Measurements from ENCODE around the gene PFAS.

PFAS gene

DNA sequence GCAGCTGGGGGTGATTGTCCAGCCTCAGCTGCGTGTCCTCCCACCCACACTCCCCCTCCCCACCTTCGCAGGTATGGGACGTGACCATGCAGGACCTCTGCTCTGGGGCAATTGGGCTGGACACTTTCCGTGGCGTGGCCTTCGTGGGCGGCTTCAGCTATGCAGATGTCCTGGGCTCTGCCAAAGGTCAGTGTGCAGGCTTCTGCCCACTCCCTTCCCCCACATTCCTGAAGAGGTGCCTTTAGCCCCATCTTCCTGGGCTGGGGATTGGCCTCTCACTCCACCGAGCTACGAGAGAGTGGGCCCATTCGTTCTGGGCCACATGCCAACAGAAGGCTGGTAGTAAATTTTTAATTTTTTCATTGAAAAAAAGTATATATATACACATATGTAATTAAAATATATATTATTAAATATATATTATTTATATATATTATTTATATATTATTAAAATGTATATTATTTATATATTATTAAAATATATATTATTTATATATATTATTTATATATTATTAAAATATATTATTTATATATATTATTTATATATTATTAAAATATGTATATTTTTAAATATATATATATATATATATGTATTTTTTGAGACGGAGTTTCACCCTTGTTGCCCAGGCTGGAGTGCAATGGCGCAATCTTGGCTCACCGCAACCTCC is 18.5 kb downstream of the PFAS start:
- no peak for FAIRE-seq
- no peak for TF ChIP-seq POLR2A (IDR thresholded peaks at IDR 0.05; ENCODE audit: low read depth, low read length)
- DNase-seq (ENCODE audit: insufficient read length, low spot score) = no peak

DNA sequence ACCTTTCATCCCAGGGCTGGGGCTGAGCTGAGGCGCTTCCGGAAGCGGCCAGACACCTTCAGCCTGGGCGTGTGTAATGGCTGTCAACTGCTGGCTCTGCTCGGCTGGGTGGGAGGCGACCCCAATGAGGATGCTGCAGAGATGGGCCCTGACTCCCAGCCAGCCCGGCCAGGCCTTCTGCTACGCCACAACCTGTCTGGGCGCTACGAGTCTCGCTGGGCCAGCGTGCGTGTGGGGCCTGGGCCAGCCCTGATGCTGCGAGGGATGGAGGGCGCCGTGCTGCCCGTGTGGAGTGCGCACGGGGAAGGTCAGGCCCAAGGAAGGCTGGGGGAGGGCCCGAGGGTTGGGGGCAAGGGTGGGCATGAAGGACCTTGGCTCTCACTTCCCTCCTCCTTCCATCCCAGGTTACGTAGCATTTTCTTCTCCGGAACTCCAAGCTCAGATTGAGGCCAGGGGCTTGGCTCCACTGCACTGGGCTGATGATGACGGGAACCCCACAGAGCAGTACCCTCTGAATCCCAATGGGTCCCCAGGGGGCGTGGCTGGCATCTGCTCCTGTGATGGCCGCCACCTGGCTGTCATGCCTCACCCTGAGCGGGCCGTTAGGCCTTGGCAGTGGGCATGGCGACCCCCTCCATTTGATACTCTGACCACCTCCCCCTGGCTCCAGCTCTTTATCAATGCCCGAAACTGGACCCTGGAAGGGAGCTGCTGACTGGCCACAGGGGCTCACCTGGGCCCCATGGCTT is 19.6 kb downstream of the PFAS start:
- TF ChIP-seq POLR2A (IDR thresholded peaks at IDR 0.05; ENCODE audit: low read depth, low read length) = no peak
- FAIRE-seq (no peak), DNase-seq (ENCODE audit: insufficient read length, low spot score) (no peak)

DNA sequence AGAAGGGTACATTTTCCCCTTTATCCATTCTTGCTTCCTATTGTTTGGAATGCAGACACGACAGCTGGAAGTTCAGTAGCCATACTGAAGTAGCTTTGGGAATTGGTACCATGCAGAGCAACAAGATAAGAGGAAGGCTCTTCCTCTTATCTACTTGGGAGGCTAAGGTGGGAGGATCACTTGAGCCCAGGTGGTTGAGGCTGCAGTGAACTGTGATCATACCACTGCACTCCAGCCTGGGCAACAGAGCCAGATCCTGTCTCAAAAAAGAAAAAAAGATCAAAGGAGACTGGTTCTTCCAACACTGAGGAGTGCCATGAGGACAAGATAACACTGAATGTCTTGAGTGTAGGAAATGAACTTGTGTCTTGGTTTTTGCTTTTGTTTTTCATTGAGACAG is 23.3 kb downstream of the PFAS start:
- TF ChIP-seq POLR2A (IDR thresholded peaks at IDR 0.05; ENCODE audit: low read depth, low read length) = no peak
- FAIRE-seq (no peak), DNase-seq (ENCODE audit: insufficient read length, low spot score) (no peak)

DNA sequence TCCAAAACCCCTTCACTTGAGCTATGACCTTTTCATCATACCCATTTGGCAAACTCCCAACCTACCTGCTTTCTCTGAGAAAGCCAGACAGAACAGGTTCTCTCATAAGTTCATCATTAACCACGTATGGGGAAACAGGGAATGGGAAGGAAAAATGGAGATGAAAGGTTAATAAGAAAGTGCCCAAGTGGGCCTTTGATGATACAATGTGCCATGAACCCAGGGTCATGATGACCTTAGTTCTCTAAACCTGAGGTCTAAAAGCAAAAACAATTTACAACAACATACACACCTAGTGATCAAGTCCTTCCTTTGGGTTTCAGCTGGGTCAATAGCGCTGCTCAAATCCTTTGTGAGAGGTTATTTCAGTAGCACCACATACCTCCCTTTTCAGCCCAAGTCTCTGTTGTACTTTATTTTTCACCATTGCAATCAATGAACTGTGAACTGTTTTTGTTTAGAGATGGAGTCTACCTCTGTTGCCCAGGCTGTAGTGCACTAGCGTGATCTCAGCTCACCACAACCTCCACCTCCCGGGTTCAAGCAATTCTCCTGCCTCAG is 24.9 kb downstream of the PFAS start:
- FAIRE-seq (no peak), DNase-seq (ENCODE audit: insufficient read length, low spot score) (no peak)
- TF ChIP-seq POLR2A (IDR thresholded peaks at IDR 0.05; ENCODE audit: low read depth, low read length) = no peak

DNA sequence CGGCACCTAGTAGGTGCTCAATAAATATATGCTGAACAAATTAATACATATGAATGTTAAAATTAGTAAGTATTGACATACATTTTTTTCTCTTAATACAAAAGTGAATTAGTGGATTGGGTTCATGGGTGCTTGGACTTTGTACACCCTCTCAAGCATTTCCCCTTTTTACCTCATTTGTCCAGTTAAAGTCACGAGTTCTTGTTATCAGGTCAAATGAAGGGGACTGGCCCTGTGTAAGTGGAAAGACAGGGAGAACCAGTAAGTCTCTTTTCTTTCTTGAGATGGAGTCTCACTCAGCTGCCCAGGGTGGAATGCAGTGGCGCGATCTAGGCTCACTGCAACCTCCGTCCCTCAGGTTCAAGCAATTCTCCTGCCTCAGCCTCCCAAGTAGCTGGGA is 25.7 kb downstream of the PFAS start:
- TF ChIP-seq POLR2A (IDR thresholded peaks at IDR 0.05; ENCODE audit: low read depth, low read length) = no peak
- DNase-seq (ENCODE audit: insufficient read length, low spot score) = no peak
- FAIRE-seq = no peak

- TF ChIP-seq POLR2A (IDR thresholded peaks at IDR 0.05; ENCODE audit: low read depth, low read length) = no peak
- no peak for FAIRE-seq
Observed at GRCh38 chr17:8275421-8276290, 26.6 kb downstream of the PFAS start.

DNA sequence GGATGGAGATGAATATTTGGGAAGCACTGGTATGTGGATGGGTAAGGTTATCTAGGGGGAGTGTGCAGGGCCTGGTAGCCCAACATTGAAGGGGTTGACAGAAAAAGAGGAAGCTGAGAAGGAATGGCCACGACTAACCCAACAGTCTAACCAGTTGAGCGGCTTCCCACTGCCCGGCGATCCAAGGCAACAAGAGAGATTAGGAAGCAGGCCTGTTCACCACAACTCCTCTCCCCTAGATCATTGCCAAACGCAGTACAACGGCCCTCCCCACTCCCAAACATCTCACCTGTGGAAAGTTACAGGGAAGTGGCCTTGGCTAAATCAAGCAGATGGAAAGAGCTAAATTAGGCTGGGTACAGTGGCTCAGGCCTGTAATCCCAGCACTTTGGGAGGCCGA is 28.2 kb downstream of the PFAS start:
- no peak for FAIRE-seq
- no peak for TF ChIP-seq POLR2A (IDR thresholded peaks at IDR 0.05; ENCODE audit: low read depth, low read length)
- no peak for DNase-seq (ENCODE audit: insufficient read length, low spot score)

More at GRCh38 chr17:8275421-8276290, 26.6 kb downstream of the PFAS start:
- DNase-seq (ENCODE audit: insufficient read length, low spot score) = no peak

GRCh38 chr17:8282345-8282744 is 33.3 kb downstream of the PFAS start:
- DNase-seq (ENCODE audit: insufficient read length, low spot score) (no peak), FAIRE-seq (no peak)
- TF ChIP-seq POLR2A (IDR thresholded peaks at IDR 0.05; ENCODE audit: low read depth, low read length) = no peak

DNA sequence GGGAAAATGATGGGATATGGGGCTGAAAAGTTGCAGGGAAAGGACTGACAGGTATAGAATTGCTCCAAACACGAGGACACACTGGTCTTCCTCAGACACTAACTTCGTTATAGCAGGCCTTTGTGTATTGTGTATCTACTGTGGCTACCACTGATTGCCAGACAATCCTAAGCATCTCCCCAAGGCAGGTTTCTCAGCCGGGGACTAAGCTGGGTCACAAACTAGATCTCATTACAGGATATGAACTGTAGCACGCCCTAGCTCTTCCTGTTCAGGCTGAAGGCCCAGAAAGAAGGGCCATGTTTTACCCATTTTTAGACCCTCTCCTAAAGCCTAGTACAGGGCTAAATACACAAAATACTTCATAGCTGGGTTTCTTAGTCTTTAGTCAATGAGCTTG is 34.3 kb downstream of the PFAS start:
- DNase-seq (ENCODE audit: insufficient read length, low spot score) (no peak), FAIRE-seq (no peak)
- no peak for TF ChIP-seq POLR2A (IDR thresholded peaks at IDR 0.05; ENCODE audit: low read depth, low read length)

GRCh38 chr17:8284126-8284525 is 35.0 kb downstream of the PFAS start:
- FAIRE-seq = no peak
- no peak for TF ChIP-seq POLR2A (IDR thresholded peaks at IDR 0.05; ENCODE audit: low read depth, low read length)
- DNase-seq (ENCODE audit: insufficient read length, low spot score) = no peak

- FAIRE-seq = no peak
- no peak for TF ChIP-seq POLR2A (IDR thresholded peaks at IDR 0.05; ENCODE audit: low read depth, low read length)
- DNase-seq (ENCODE audit: insufficient read length, low spot score) = no peak
Observed at GRCh38 chr17:8285270-8286181, 36.4 kb downstream of the PFAS start.

DNA sequence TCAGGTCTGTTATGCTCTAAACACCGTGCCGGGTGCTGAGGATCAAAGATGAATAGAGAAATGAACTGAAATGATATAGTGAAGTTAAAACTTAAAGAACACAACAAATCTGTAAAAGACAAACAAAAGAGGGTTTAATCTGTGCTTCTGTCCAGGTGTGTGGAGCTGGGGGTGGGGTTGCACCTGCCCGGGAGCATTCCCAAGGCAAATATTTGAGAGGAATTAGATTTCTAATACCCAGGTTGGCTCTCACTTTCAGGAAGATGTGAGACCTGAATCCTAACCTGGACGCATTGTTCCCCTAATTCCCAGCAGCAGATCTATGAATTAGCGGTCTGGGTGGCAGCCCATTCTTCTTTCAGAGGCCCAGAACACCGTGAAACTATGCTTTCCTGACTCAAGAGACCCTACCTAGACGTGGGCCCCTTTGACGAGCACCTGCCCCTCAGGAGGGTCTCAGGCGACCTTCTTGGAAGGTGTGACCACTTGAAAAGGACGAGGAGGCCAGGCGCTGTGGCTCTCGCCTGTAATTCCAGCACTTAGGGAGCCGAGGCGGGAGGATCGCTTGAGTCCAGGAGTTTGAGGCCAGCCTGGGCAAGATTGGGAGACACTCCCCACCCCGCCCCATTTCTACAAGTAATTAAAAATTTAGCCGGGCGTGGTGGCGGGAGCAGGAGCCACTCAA is 38.7 kb downstream of the PFAS start:
- FAIRE-seq (no peak), DNase-seq (ENCODE audit: insufficient read length, low spot score) (no peak)
- TF ChIP-seq POLR2A (IDR thresholded peaks at IDR 0.05; ENCODE audit: low read depth, low read length) = no peak

All from H54 (cell line).